ENCODE data around the gene SREBF2.
"Not testable (repeated sequence)": the region's sequence is repeated elsewhere in the genome, so short reads cannot be mapped to it uniquely, and the experiment has no call there.

The SREBF2 gene

DNA sequence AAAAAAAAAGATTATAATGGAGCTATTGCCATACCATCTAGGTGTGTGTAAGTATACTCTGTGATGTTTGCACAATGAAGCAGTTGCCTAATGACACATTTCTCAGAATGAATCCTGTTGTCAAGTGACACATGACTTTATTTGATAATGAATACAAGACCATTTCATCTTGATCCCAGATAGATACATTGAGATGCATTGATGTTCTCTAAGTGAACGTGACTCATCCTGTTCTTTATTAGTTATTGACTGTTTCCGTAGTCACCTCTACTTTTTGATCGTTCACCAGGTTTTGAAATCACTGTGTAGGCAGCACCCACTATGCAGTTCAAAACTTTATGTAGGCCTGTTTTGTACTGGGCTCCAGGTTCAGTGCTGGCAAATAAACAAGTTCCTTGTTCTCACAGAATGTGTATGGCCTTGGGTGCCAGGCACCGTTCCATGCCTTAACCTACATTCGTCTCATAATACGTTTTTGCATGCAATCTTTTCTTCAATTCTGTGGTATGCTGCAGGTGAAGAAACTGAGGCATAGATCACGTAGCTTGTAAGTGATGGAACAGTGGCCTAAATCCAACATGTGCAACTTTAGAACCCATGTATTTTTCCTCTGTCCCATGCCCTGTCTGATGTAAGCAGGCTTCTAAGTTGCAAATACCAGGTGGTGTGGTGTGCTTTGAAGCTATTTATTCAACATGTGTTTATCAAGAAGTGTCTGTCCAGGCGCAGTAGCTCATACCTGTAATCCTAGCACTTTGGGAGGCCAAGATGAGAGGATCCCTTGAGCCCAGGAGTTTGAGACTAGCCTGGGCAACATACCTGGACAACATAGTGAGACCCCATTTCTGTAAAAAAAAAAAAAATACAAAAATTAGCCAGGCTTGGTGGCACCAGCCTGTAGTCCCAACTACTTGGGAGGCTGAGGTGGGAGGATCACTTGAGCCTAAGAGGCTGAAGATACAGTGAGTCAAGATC is 10.4 kb downstream of the SREBF2 start:
- no peak for DNase-seq

DNA sequence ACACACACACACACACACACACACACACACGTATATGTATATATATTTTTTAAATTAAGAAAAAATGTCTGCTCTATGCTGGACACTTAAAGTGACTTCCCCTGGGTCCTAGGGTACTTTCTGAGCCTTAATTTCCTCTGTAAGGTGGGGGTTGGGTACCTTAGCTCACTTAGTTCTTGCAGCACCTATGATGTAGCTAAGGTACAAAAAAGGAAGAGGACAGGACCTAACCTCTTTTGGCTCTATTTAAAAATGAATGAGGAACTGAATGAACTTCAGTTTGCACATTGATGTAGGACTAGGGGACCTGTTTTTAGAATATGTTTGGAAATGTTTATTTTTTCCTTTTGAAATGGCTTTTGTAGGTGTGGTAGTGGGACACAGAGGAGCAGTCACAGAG is 11.1 kb downstream of the SREBF2 start:
- no peak for DNase-seq

DNA sequence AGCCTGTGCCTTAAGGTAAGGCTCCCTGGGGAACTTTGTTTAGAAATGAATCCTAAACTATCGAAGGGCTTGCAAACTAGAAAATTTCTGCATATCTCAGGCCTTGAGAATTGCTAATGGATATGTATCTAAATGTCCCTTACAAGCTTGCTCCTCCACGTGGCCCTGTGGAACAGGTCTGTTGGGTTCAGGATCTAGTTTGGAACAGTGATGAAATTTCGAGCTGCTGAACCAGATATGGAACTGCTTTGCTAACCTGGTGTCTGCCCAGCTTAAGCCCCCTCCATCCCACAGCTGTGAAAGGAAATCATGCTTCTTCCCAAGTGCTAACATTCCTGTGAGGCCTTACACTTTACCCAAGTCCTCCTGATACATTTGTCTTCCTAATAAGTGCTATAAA is 11.6 kb downstream of the SREBF2 start:
- DNase-seq: no peak

DNA sequence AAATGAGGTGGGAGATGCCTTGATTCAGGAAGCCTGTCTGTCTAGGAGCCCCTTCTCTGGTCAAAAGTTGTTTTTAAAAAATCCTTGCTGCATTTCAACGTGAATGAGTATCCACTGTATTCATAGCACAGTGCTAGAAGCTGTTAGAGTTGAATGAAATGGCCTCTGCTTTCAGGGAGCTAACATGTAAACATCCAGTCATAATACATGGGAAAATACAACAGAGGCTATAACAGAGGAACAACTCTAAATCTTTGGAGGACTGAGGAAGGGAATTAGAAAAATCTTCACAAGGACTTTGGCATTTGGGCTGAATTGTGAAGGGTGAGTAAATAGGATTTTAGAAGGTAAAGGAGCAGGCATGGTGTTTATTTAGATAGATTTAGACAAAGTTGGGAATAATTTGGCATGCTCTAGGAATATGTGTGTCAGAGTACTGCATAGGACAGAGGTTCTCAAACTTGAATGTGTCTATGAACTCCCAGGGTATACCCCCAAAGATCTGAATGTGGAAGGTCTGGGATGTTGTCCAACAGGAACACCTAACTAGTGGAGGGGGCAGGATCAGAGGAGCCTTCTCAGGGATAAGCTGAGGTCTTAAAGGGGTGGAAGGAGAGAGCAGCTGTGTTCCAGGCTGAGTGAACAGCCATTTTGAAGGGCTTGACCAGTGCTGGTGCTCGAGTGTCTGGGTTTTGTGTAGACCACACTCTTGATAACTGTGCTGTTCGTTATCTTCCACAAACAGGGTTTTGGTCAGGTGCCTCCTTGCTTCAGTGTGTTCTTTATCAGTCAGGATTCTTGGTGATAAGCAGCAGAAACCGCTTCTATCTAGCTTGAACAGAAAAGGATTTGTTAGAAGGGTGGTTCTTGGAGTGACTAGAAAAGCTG is 12.7 kb downstream of the SREBF2 start:
- no peak for DNase-seq

DNA sequence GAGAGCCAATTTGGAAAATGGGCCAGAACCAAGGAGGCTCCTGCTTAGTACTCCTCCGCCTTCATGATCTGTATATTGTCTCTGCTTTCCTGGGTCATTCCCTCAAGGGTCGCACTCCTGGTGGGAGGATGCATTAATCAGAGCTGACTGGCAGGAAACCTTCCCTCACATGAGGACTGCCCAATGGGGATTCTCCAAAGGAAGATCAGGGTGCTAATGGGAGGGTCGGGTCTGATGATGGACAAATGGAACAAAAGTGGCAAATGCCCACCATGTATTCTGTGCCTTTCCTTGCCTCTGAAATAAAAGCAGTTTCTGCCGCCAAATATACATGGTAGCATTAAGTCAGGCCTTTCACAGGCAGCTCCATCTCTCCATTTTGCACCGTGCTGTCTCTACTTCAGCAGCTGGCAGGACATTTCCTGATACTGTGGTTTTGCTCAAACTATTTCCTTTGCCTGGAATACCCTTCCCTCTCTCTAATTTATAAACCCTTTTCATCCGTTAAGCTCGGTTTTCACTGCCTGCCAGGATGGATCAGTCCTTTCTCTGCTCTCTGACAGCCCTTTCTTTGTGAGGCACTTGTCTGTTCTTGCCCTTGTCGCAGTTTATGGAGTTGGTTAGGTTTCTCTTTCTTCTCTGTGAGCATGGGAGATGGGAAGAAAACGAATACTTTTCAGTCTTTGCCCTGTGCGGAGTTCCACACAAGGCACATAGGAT is 13.5 kb downstream of the SREBF2 start:
- no peak for DNase-seq

DNA sequence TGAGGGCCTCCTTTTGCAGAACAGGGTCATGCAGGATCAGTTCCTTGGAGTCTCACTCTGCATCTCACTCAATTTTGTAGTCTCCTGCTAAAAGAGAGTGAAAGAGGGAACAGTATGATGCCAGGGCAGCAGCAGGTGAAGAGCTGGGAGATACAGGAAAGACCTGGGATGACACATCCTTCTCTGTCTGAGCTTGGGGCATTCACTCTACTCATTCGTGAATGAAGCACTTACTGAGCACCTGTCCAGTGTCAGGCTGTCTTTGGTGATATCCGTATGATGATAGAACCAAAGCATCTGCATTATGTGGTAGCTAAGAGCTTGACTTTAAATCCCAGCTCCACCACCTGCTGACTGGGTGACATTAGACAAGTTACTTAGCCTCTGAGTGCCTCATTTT is 14.4 kb downstream of the SREBF2 start:
- DNase-seq: no peak

DNA sequence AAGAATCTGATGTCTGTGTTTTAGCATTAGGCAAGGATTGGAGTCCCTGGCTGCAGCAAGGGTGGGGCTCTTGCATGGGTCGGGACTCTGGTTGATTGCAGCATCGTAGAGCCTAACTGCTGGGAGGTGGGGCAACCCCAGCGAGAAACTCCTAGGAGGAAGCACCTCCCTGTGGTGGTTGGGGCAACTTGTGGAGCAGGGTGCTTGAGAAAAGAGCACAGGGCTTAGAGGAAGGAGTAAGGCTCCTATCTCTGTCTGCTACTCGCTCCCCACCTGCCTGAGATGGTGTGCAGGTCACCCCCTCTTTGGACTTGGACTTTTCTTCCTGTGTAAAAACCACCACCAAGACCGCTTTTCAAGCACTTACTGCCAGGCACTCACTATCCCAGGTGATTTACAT is 15.6 kb downstream of the SREBF2 start:
- no peak for DNase-seq

DNA sequence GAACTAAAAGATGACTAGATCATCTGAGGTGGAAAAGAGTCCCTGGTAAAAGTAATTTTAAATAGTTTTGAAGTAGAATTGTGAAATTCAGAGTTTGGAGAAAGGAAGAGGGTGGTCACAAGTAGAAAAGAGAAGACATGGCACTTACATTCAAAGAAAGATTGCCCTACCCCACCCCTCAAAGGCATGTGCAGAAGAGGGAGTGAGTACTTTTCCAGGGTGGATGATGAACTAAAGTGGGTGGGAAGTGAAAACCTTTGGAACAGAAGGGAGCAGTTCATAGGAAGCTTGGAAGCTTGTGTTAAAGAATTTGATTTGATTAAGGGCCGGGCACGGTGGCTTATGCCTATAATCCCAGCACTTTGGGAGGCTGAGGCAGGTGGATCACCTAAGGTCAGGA is 23.6 kb downstream of the SREBF2 start:
- DNase-seq: no peak

DNA sequence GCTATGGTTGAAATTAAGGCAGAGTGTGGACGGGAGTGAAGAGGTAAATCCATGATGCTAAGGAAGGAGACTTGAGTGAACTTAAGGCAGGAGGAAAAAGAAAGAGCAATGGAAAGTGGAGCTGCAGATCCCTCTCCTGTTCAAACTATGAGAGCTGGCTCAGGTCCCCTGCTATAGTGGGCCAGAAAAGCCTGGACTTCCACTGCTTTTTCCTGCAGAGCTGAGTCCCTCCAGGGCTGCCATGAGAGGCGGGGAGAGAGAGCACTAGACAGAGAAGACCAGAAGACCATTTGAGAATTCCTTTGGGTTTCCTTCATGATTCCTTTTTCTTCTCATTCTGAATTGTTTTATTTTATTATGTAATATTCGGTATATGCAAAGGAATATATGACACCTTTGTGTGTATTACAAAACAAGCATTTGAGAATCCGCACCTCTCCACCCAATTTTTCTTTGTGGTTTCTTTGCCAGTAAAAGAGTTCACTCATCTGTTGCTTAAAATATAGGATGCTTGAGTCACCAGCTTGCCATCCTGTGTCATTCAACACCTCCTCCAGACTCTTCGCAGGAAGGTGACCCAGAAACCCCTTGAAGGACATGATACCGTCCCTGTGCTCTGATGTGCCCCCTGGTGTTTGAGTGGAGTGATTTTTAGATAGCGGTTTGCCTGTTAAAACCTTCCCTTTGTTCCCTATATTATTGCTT is 24.4 kb downstream of the SREBF2 start:
- DNase-seq: peak; percentile 65

DNA sequence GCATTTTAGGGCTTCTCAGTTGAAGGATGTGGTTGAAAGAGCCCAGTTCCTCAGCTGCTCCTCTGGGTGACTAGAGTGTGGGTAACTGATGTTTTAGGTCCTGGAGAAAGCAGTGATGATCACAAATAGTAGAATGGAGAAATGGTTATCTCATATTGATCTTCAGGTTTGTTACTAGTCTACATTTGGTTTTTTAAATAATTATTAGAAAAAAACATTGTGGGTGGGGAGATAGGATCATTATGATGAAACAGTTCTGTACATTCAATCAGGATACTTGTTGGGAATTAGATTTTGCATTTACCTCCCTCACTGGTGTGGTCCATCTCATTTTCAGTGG is 24.9 kb downstream of the SREBF2 start:
- no peak for DNase-seq

DNA sequence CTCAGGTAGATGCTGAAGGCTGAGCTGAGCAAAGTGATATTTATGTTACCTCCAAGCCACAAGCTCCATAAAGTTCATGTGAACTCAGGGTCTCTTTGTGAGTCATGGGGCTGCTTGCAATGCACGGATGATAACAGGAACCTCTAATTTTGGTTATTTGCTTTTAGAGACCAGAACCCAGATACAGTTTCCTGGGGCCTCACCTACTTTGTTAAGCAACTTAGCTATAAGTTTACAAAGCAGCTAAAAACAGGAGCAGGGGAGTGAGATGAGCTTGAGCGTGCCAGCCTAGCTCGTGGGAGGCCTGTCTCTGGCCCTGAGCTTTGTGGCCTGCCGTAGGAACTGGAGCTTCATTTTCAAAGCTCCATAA is 29.2 kb downstream of the SREBF2 start:
- DNase-seq: peak; percentile 50

DNA sequence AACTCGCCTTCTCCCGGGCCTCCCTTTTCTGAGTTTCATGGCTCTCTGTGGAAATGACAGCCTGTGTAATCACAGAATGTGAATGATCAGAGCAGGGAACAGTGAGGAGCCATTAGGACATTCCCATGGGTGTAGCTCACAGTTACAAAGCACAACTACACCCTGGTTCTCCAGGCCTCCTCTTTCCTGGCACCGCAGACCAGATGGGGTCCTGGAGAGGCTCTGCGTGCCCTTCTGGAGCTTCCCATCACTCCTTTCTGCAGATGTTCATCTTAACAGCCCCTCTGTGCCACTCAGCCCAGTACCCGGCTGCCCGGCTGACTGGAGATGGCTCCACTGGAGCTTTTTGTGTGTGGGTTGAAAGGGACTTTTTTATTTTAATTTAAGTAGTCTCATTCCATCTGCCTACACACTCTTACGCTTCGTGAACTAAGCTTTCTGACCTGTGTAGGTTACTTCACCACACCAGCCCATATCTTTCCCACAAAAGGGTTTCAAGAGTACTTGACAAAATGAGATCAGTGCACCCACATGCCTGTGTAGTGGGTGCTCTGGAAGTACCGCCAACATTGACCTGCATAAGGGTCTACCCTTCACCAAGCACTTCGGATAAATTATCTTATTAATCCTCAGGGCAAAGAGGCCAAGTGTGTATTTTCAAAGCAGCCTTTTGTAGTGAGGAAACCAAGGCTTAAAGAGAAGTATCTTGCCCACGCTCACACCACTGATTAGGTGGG is 29.8 kb downstream of the SREBF2 start:
- peak; percentile 64 for DNase-seq

DNA sequence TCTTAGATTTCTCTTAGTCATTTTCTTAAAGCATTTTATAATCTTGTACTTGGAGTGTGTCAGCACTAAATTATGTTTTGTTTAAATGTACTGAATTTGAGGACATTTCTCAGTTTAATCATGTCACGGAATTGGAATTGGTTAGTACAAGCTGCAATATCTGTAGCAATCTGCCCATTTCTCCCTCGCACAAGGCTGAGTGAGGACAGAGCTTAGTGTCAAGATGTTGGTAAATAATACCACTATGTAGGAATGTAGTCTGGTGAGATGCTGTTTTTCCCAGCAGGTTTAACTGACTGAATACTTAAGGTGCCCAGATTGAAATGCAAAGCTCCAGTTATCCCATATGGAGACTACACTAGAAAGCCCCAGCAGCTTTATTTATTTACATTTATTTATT is 30.6 kb downstream of the SREBF2 start:
- no peak for DNase-seq

DNA sequence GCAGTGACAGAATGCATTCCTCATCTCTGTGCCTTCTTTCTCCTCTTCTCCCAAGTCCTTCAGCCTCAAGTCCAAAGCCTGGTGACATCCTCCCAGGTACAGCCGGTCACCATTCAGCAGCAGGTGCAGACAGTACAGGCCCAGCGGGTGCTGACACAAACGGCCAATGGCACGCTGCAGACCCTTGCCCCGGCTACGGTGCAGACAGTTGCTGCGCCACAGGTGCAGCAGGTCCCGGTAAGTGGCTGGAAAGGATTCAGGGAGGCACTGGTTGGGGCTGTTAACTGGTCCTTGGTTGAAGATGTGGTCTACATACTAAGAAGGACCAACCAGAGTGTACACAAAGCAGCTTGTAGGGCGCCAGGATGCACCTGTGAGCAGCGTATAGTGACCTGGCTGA is 35.7 kb downstream of the SREBF2 start:
- DNase-seq: no peak

DNA sequence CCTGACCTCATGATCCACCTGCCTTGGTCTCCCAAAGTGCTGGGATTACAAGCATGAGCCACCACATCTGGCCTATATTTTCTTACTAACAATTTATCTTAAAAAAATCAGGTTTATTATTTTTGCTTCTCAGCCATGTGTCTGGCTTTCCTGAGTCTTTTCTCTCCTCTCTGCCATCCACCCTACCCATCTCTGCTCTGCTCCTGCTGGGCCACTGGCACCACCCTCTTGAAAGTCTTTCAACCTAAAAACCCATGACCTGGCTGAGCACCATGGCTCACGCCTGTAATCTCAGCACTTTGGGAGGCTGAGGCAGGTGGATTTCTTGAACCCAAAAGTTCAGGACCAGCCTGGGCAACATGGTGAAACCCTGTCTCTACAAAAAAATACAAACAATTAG is 37.2 kb downstream of the SREBF2 start:
- not testable (repeated sequence) for DNase-seq

DNA sequence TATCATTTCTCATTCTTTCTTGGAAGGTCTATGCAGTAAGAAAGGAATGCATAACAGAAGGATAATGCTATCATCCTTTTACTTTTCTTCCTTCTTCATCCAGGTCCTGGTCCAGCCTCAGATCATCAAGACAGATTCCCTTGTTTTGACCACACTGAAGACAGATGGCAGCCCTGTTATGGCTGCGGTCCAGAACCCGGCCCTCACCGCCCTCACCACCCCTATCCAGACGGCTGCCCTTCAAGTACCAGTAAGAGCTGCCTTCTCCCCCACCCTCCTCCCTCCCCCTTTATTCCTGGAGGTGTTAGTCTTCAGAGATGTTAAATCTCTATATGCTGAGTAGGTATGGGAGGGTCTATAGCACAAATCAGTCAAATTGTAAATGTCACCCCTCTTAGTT is 37.9 kb downstream of the SREBF2 start:
- no peak for DNase-seq

DNA sequence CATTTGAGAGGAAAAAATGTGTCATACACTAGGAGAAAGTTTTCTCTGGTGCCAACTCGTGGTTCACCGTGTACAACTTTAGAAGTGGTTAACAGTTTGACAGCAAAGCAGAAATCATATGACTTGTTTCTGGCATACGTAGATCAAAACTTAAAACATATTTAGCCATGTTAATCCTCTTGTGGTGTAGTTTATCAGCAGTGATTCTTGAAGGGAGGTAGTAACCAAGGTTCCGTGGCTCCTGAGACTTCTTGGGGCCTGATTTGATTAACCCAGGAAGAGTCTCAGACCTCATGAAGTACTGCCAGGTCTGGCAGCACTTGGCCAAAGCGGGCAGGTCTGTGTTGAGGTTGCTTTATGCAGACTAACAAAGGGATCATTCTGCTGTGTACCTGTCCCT is 40.5 kb downstream of the SREBF2 start:
- no peak for DNase-seq

DNA sequence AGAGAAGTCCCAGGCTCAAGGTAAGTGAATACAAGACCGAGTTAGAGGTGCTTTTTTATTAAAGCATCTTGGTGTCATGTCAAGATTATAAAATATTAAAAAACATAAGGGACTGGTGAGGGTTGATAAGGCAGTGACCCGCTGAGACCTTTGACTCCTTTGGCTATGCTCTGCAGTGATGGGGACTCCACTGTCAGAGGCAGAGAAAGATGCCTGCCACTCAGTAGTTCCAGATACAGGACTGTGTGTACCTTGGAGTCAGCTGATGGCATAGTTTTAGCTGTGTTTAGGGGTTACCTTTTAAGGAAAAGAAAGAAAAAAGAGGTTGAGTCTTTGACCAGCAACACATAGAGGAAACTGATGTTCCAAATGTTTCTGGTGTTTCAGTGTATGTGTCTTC is 41.2 kb downstream of the SREBF2 start:
- no peak for DNase-seq

DNA sequence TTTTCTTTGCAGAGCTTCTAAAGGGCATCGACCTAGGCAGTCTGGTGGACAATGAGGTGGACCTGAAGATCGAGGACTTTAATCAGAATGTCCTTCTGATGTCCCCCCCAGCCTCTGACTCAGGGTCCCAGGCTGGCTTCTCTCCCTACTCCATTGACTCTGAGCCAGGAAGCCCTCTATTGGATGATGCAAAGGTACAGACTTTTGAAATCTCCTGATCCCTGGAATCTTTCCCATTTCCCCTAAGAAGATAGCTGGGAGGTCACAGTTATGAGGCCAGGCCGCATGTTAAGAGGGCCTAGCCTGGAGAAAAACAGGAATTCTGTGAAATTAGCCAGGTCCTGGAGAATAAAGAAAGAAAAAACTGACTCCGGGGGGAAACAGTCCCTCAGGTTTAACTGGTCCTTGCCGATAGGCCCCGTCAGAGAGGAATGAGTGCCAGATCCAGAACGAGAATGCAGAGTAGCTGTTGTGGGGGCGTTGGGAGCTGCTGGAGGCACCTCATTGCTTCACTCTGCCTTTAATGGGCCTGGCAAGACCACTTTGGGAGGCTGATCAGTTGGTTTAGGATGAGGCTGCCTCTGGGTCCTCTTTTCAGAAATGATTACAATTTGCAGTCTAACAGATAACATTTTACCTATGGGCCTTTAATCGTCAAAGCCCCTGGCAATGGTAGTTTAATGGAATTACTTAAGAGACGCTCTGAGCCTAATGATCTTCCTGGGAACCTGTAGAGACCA is 42.8 kb downstream of the SREBF2 start:
- no peak for DNase-seq

DNA sequence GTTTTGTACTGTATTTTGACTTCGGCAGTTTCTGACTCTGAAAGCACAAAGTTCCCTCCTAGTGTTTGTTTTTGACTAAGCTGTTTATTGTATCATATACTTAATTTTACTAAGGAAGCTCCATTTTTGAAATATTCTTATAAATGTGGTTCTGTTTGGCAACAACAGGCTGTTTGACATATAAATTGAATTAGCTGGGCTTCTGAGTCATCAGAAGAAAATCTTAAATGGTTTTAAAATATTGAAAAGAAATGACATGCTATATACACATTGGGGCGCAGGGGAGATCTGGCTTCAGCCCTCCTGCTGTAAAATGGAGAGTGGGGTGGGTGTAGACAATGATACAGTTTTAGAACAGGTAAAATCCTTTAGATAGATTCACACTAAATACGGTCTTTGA is 43.4 kb downstream of the SREBF2 start:
- no peak for DNase-seq

DNA sequence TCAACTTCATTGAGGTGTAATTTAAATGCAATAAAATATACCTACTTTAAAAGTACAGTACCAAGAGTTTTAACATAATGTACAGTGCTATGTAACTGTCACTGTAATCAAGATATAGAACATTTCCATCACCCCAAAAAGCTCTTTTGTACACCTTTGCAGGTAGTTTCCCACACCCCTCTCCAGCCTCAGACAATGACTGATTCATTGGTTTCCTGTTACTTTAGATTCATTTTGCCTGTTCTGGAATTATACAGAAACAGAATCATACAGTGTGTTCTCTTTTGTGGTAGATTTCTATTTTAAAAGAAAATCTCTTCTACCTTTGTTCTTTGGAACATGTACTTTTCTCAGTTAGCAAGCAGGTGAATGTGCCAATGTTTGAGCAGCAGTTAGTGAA is 43.8 kb downstream of the SREBF2 start:
- no peak for DNase-seq
